Endodermal cell (in vitro differentiated cells): ENCODE results near the gene CCDC93. TPM values are rescaled to one million over a fixed set of nuclear protein-coding genes. Genes with fewer than 3 reads are reported as not detected.
"Not testable (repeated sequence)": the region's sequence is repeated elsewhere in the genome, so short reads cannot be mapped to it uniquely, and the experiment has no call there.

ENCODE experiments used
- DNase-seq: peaks from one replicate; pipeline ENCODE4 v3.0.0-alpha.2; 2017
- H3K27ac ChIP-seq: 2 replicates; pipeline ENCODE4 v1.5.1; 2013; ENCODE audit warnings: mild to moderate bottlenecking, low read depth, low read length, moderate library complexity
- H3K27me3 ChIP-seq: 2 replicates; pipeline ENCODE4 v1.6.1; 2013; ENCODE audit warnings: mild to moderate bottlenecking, low read length, moderate library complexity; ENCODE audit not compliant: insufficient read depth, control insufficient read depth, poor library complexity, severe bottlenecking
- H3K36me3 ChIP-seq: 2 replicates; pipeline ENCODE4 v1.7.0; 2013; ENCODE audit warnings: mild to moderate bottlenecking, low read length, moderate library complexity; ENCODE audit not compliant: control insufficient read depth, insufficient read depth
- H3K4me1 ChIP-seq: one replicate; pipeline ENCODE4 v1.7.0; 2013; ENCODE audit warnings: low read length; ENCODE audit not compliant: control insufficient read depth, insufficient read depth
- H3K4me3 ChIP-seq: 2 replicates; pipeline ENCODE4 v1.5.1; 2013; ENCODE audit warnings: mild to moderate bottlenecking, low read length, moderate library complexity
- H3K9ac ChIP-seq: 2 replicates; pipeline ENCODE4 v1.6.1; 2013; ENCODE audit warnings: mild to moderate bottlenecking, low read length, moderate library complexity; ENCODE audit not compliant: poor library complexity, severe bottlenecking; ENCODE audit errors: extremely low read depth
- H3K9me3 ChIP-seq: 2 replicates; pipeline ENCODE4 v1.6.1; 2013; ENCODE audit warnings: mild to moderate bottlenecking, low read length, moderate library complexity; ENCODE audit not compliant: control insufficient read depth
- H3K27ac Mint-ChIP-seq: 2 replicates; pipeline ENCODE4 v1.8.0; 2020; ENCODE audit warnings: mixed read lengths
- H3K27me3 Mint-ChIP-seq: 2 replicates; pipeline ENCODE4 v1.8.0; 2021; ENCODE audit warnings: mild to moderate bottlenecking, mixed read lengths; ENCODE audit not compliant: insufficient read depth
- H3K36me3 Mint-ChIP-seq: 2 replicates; pipeline ENCODE4 v1.8.0; 2020; ENCODE audit warnings: low read depth, mixed read lengths
- H3K4me1 Mint-ChIP-seq: 2 replicates; pipeline ENCODE4 v1.8.0; 2020; ENCODE audit warnings: mixed read lengths
- H3K4me3 Mint-ChIP-seq: 2 replicates; pipeline ENCODE4 v1.8.0; 2020; ENCODE audit warnings: mild to moderate bottlenecking, moderate library complexity, mixed read lengths
- H3K9me3 Mint-ChIP-seq: 2 replicates; pipeline ENCODE4 v1.8.0; 2020; ENCODE audit warnings: mild to moderate bottlenecking, mixed read lengths
- CTCF ChIP-seq: fragments of 200-600 bp; sonication (generic); conservative IDR thresholded peaks from 2 replicates; pipeline ENCODE4 v1.5.0; 2021; ENCODE audit warnings: antibody characterized with exemption, mild to moderate bottlenecking
- WGBS, 2 experiments: methylation state at CpG; one replicate each; pipeline versions ENCODE4 v1.1.5 to v1.1.7; 2013; ENCODE audit warnings: missing lambda C conversion rate in 2 of 2, mixed read lengths in 1 of 2; ENCODE audit not compliant: insufficient coverage in 1 of 2, insufficient read length in 1 of 2; 5-methylcytosine and 5-hydroxymethylcytosine counted together
- total RNA-seq, 2 donors: library from RNA; stranded (reverse); fragmentation: NEBNext Ultra II Directional in 1 of 2; extraction: Animal tissue kit (Norgen Biotek cat#: 25700) in 1 of 2; gene quantifications; 2 replicates in 1 of 2; 3 replicates in 1 of 2; pipeline ENCODE4 v1.2.1, GENCODE V29; 2021

CCDC93 gene
- total RNA-seq, 2 donors from 2014 or later, result 35.6 to 36.6 TPM

GRCh38 chr2:117931978-117932377, 81.9 kb downstream of the CCDC93 start:
- Mint-ChIP-seq H3K27me3 (no peaks in the 10 kb centered on the region), H3K4me1 (peaks cover 17% of the 10 kb centered on the region), H3K9me3 (peaks cover 11% of the 10 kb centered on the region), H3K36me3 (peaks cover 77% of the 10 kb centered on the region), H3K27ac (no peak overlapping the region), H3K4me3 (no peak overlapping the region)
- Histone ChIP-seq H3K9ac (no peak overlapping the region), H3K36me3 (peaks cover 77% of the 10 kb centered on the region), H3K27ac (no peak overlapping the region), H3K9me3 (no peaks in the 10 kb centered on the region), H3K4me1 (peaks cover 3% of the 10 kb centered on the region), H3K27me3 (no peaks in the 10 kb centered on the region), H3K4me3 (no peak overlapping the region)
- 86 to 95% methylated on average over 3 to 7 of the region's 7 CpGs for WGBS, 2 experiments
- no peak for DNase-seq
- no peak for TF ChIP-seq CTCF

- Histone ChIP-seq H3K4me1 (no peaks in the 10 kb centered on the region), H3K27me3 (no peaks in the 10 kb centered on the region), H3K9me3 (no peaks in the 10 kb centered on the region), H3K4me3 (no peak overlapping the region), H3K36me3 (peaks cover 72% of the 10 kb centered on the region), H3K27ac (no peak overlapping the region), H3K9ac (no peak overlapping the region)
- 99% methylated on average over 4 of the region's 4 CpGs; no CpG with 5 or more reads in 1 of the 2 experiments for WGBS, 2 experiments
- Mint-ChIP-seq H3K9me3 (peaks cover 11% of the 10 kb centered on the region), H3K27ac (no peak overlapping the region), H3K4me3 (no peak overlapping the region), H3K27me3 (no peaks in the 10 kb centered on the region), H3K4me1 (peaks cover 10% of the 10 kb centered on the region), H3K36me3 (peaks cover 76% of the 10 kb centered on the region)
- no peak for TF ChIP-seq CTCF
- DNase-seq, result no peak
These were observed 82.6 kb downstream of the CCDC93 start for GRCh38 chr2:117931266-117931665.

- Histone ChIP-seq H3K9ac (no peak overlapping the region), H3K27ac (no peak overlapping the region), H3K4me3 (no peak overlapping the region), H3K27me3 (no peaks in the 10 kb centered on the region), H3K9me3 (no peaks in the 10 kb centered on the region), H3K36me3 (peaks cover 67% of the 10 kb centered on the region), H3K4me1 (no peaks in the 10 kb centered on the region)
- no peak for DNase-seq
- peaks cover 10% of the 10 kb centered on the region for H3K4me1 Mint-ChIP-seq
- H3K27me3 Mint-ChIP-seq, result no peaks in the 10 kb centered on the region
- no peak overlapping the region for H3K27ac Mint-ChIP-seq
- no peak overlapping the region for H3K4me3 Mint-ChIP-seq
- 95 to 96% methylated on average over 4 of the region's 4 CpGs for WGBS, 2 experiments
- H3K36me3 Mint-ChIP-seq, result peaks cover 79% of the 10 kb centered on the region
- peaks cover 13% of the 10 kb centered on the region for H3K9me3 Mint-ChIP-seq
- TF ChIP-seq CTCF, result no peak
These were observed 83.1 kb downstream of the CCDC93 start for GRCh38 chr2:117930775-117931174.

GRCh38 chr2:117923471-117923870, 90.4 kb downstream of the CCDC93 start:
- Mint-ChIP-seq H3K36me3 (peaks cover 85% of the 10 kb centered on the region), H3K9me3 (peaks cover 45% of the 10 kb centered on the region)
- not testable (repeated sequence) for H3K4me1 Mint-ChIP-seq, H3K4me3 ChIP-seq, H3K9ac ChIP-seq, H3K9me3 ChIP-seq, H3K27me3 Mint-ChIP-seq, H3K4me1 ChIP-seq, H3K27ac ChIP-seq, H3K27ac Mint-ChIP-seq, H3K27me3 ChIP-seq, H3K4me3 Mint-ChIP-seq
- H3K36me3 ChIP-seq, result peaks cover 43% of the 10 kb centered on the region
- DNase-seq, result peak; percentile 35
- WGBS, 2 experiments, result 84 to 89% methylated on average over 7 to 9 of the region's 9 CpGs
